K562 (cell line): ENCODE results near the gene EFNA2. TPM values are rescaled to one million over a fixed set of nuclear protein-coding genes. Genes with fewer than 3 reads are reported as not detected.
A peak's percentile ranks its signal among the peaks of the same experiment; 100 is the strongest.

Experiments used
- CTCF ChIP-seq, 3 experiments: IDR thresholded peaks in 2 of 3; conservative IDR thresholded peaks in 1 of 3; 2 replicates each; pipeline ENCODE4 v1.5.1; 2011 to 2012; ENCODE audit warnings: low read length in 3 of 3, mild to moderate bottlenecking in 3 of 3, control low read depth in 2 of 3, improper control_type of control experiment in 1 of 3, inconsistent platforms in 1 of 3, low read depth in 1 of 3, mixed read lengths in 1 of 3, moderate library complexity in 1 of 3; ENCODE audit not compliant: insufficient read depth in 2 of 3
- CXXC5 ChIP-seq: fragments of 250-450 bp; sonication (Bioruptor Pico); IDR thresholded peaks from 2 replicates; pipeline ENCODE4 v1.8.0; 2022; ENCODE audit warnings: inconsistent platforms, mild to moderate bottlenecking, moderate library complexity
- MCM3 ChIP-seq: fragments of 450-650 bp; IDR thresholded peaks from 2 replicates; pipeline ENCODE4 v1.6.1; 2016
- RBM15 ChIP-seq: fragments of 200-400 bp; formaldehyde crosslinking; IDR thresholded peaks from 2 replicates; pipeline ENCODE4 v1.6.1; 2018; ENCODE audit warnings: mild to moderate bottlenecking, low read length, moderate library complexity; ENCODE audit not compliant: insufficient read depth
- SMARCA4 ChIP-seq: fragments of 450-650 bp; IDR thresholded peaks from 2 replicates; pipeline ENCODE4 v1.6.1; 2016
- ZBTB7A ChIP-seq: IDR thresholded peaks from 2 replicates; pipeline ENCODE4 v1.6.1; 2011; ENCODE audit warnings: low read depth, mild to moderate bottlenecking, low read length, moderate library complexity, borderline replicate concordance; ENCODE audit not compliant: control insufficient read depth
- polyA plus RNA-seq, 8 experiments: library from polyadenylated mRNA; depleted of rRNA in 4 of 8; stranded (reverse) in 5 of 8; unstranded in 3 of 8; fragments of >200 nt; fragmentation: Nextera tagmentation in 2 of 8; fragmentation: Illumina TruSeq in 1 of 8; extraction: Ambion mirVana in 2 of 8; extraction: Trizol in 1 of 8; gene quantifications; 2 replicates each; pipeline versions ENCODE4 v1.2.1 to v1.2.3, GENCODE V29; 2011 to 2014; ENCODE audit warnings: inconsistent platforms in 1 of 8, missing spikeins in 1 of 8
- total RNA-seq, 7 experiments: library from RNA; depleted of rRNA in 6 of 7; stranded (reverse); fragments of >200 nt in 6 of 7; fragmentation: Illumina TruSeq in 2 of 7; extraction: Trizol in 2 of 7; gene quantifications; 2 replicates each; pipeline versions ENCODE4 v1.2.1 to v1.2.3, GENCODE V29; 2011 to 2021; ENCODE audit warnings: low replicate concordance in 1 of 7
- TF ChIP-seq, protein P1 (sequence below): sonication (generic); formaldehyde crosslinking; IDR thresholded peaks from 2 replicates; pipeline ENCODE4 v1.9.0; 2022; ENCODE audit warnings: mild to moderate bottlenecking, missing genetic modification reagents
- TF ChIP-seq, protein P2 (sequence below), 2 experiments: IDR thresholded peaks; 2 replicates each; pipeline ENCODE4 v1.6.1; 2011; ENCODE audit warnings: borderline replicate concordance in 1 of 2, control low read depth in 1 of 2, low read depth in 1 of 2, low read length in 1 of 2, mild to moderate bottlenecking in 1 of 2, mixed read lengths in 1 of 2, moderate library complexity in 1 of 2; ENCODE audit not compliant: insufficient read depth in 1 of 2, insufficient read length in 1 of 2, poor library complexity in 1 of 2, severe bottlenecking in 1 of 2; ENCODE audit errors: extremely low read depth in 1 of 2

EFNA2 gene
- total and polyA plus RNA-seq, 9 of the 15 experiments (the other 6 are each of a cell fraction or from before 2014, with no cell fraction given) = 0.11 to 0.44 (median 0.15) TPM; not detected in 6

- TF ChIP-seq, protein P1, sequence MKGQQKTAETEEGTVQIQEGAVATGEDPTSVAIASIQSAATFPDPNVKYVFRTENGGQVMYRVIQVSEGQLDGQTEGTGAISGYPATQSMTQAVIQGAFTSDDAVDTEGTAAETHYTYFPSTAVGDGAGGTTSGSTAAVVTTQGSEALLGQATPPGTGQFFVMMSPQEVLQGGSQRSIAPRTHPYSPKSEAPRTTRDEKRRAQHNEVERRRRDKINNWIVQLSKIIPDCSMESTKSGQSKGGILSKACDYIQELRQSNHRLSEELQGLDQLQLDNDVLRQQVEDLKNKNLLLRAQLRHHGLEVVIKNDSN (CRISPR knock-in tag) = no peak
- TF ChIP-seq MCM3 (no peak), CXXC5 (peak; percentile 43; the same call in 1 of the 2 replicates), CTCF (IDR thresholded peaks at IDR 0.05 in 2 of 3, conservative IDR thresholded peaks at IDR 0.05 in 1 of 3; ENCODE audit: insufficient read depth in 2 of 3, low read depth in 1 of 3, low read length in 3 of 3) (peak in 1 of 3 experiments; percentile 7; a peak in 1 of 6 replicates), ZBTB7A (peak; percentile 82; the same call in 1 of the 2 replicates), RBM15 (no peak), SMARCA4 (no peak)
- TF ChIP-seq, protein P2, sequence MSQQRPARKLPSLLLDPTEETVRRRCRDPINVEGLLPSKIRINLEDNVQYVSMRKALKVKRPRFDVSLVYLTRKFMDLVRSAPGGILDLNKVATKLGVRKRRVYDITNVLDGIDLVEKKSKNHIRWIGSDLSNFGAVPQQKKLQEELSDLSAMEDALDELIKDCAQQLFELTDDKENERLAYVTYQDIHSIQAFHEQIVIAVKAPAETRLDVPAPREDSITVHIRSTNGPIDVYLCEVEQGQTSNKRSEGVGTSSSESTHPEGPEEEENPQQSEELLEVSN (IDR thresholded peaks at IDR 0.05; ENCODE audit: borderline replicate concordance in 1 of 2, extremely low read depth in 1 of 2, insufficient read depth in 1 of 2, insufficient read length in 1 of 2, low read depth in 1 of 2, low read length in 1 of 2, poor library complexity in 1 of 2, severe bottlenecking in 1 of 2) = peak in 1 of 2 experiments; percentile 64
Observed at GRCh38 chr19:1285737-1286360, at the start of gene EFNA2 (continued).
